Measurements from ENCODE around the gene ADAD1. TPM values are rescaled to one million over a fixed set of nuclear protein-coding genes. Genes with fewer than 3 reads are reported as not detected.
"Not testable (repeated sequence)": the region's sequence is repeated elsewhere in the genome, so short reads cannot be mapped to it uniquely, and the experiment has no call there.

Gene ADAD1
- total RNA-seq, 2 donors from 2014 or later, result 23.8 TPM; not detected in 1

DNA sequence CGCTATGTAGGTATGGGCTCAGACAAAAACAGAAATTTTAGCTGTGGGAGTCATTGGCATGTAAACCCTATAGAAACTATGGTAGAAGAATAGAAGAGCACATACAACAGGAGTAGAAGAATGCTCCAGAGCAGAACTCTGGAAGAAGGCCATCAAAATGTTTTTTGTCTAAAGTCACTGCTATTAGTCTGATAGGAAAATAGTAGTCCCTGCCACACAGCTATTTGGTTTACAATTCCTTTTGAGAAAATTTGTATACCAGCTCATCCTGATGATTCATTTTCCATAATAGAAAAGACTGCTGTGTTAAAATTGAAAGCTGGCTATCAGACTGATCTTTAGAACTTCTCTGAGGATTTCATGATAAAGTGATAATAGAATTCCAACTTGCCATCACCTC, 32.8 kb upstream of the ADAD1 start:
- no peaks in the 10 kb centered on the region for H3K36me3 ChIP-seq
- 100% methylated on average over 1 of the region's 1 CpG for WGBS
- H3K4me1 ChIP-seq (replicated peaks), result no peaks in the 10 kb centered on the region
- TF ChIP-seq, protein P1, sequence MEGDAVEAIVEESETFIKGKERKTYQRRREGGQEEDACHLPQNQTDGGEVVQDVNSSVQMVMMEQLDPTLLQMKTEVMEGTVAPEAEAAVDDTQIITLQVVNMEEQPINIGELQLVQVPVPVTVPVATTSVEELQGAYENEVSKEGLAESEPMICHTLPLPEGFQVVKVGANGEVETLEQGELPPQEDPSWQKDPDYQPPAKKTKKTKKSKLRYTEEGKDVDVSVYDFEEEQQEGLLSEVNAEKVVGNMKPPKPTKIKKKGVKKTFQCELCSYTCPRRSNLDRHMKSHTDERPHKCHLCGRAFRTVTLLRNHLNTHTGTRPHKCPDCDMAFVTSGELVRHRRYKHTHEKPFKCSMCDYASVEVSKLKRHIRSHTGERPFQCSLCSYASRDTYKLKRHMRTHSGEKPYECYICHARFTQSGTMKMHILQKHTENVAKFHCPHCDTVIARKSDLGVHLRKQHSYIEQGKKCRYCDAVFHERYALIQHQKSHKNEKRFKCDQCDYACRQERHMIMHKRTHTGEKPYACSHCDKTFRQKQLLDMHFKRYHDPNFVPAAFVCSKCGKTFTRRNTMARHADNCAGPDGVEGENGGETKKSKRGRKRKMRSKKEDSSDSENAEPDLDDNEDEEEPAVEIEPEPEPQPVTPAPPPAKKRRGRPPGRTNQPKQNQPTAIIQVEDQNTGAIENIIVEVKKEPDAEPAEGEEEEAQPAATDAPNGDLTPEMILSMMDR (IDR thresholded peaks at IDR 0.05), result no peak
- TF ChIP-seq POLR2A (IDR thresholded peaks at IDR 0.05) (no peak), POLR2AphosphoS5 (IDR thresholded peaks at IDR 0.05) (no peak)
- H3K4me3 ChIP-seq, result no peak overlapping the region
- intact Hi-C loops (cut with DNase I), result no loop called here
- H3K27ac ChIP-seq, result no peak overlapping the region
- no peaks in the 10 kb centered on the region for H3K27me3 ChIP-seq (replicated peaks; ENCODE audit: insufficient read depth)
- H3K9me3 ChIP-seq, result no peaks in the 10 kb centered on the region
- DNase-seq (ENCODE audit: low spot score), result no peak

DNA sequence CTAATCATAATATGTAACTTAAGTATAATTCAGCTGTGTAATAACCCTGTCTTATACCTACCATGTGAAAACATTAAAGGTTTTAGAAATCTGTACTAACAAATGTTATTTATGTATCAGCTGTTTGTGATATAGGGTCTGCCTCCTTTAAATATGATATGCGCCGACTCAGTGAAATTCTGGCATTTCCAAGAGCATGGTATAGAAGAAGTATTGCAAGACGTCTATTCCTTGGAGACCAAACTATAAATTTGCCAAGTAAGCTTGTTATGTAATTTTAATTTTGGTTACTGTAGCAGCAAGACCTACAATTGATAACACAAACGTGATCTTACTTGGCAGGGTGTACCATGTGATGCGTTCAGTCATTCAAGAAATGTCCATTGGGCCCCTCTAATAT, 32.3 kb upstream of the ADAD1 start:
- no peaks in the 10 kb centered on the region for H3K36me3 ChIP-seq
- H3K27ac ChIP-seq, result no peak overlapping the region
- H3K9me3 ChIP-seq, result no peaks in the 10 kb centered on the region
- intact Hi-C loops (cut with DNase I), result no loop called here
- H3K4me1 ChIP-seq (replicated peaks), result no peaks in the 10 kb centered on the region
- WGBS, result 89% methylated on average over 5 of the region's 5 CpGs
- TF ChIP-seq POLR2A (IDR thresholded peaks at IDR 0.05), result no peak
- TF ChIP-seq, protein P1 (IDR thresholded peaks at IDR 0.05), result no peak
- no peak for TF ChIP-seq POLR2AphosphoS5 (IDR thresholded peaks at IDR 0.05)
- no peak overlapping the region for H3K4me3 ChIP-seq
- no peaks in the 10 kb centered on the region for H3K27me3 ChIP-seq (replicated peaks; ENCODE audit: insufficient read depth)
- no peak for DNase-seq (ENCODE audit: low spot score)

DNA sequence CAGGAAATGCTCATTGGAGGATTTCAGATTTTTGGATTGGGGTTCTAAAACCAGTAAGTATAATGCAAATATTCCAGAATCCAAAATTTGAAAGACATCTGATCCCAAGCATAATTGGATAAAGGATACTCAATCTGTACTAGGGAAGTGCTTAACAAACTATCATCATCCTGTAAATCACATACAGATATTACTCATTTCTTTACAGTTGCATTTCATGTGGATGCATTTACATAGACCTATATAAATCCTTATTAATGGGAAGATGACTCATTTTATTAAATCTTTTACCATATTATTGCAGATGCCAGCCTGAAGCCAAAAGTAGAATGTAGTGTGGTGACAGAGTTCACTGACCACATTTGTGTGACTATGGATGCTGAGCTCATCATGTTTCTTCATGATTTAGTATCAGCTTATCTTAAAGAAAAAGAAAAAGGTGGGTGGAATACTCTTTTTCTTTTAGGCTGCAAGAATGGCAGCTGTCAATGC, 22.4 kb upstream of the ADAD1 start:
- Histone ChIP-seq H3K4me3 (no peak overlapping the region), H3K27me3 (replicated peaks; ENCODE audit: insufficient read depth) (no peaks in the 10 kb centered on the region), H3K9me3 (no peaks in the 10 kb centered on the region), H3K27ac (no peak overlapping the region), H3K36me3 (no peaks in the 10 kb centered on the region), H3K4me1 (replicated peaks) (no peaks in the 10 kb centered on the region)
- intact Hi-C loops (cut with DNase I), result no loop called here
- TF ChIP-seq, protein P1 (IDR thresholded peaks at IDR 0.05), result no peak
- no peak for TF ChIP-seq POLR2AphosphoS5 (IDR thresholded peaks at IDR 0.05)
- no peak for TF ChIP-seq POLR2A (IDR thresholded peaks at IDR 0.05)
- no peak for DNase-seq (ENCODE audit: low spot score)

DNA sequence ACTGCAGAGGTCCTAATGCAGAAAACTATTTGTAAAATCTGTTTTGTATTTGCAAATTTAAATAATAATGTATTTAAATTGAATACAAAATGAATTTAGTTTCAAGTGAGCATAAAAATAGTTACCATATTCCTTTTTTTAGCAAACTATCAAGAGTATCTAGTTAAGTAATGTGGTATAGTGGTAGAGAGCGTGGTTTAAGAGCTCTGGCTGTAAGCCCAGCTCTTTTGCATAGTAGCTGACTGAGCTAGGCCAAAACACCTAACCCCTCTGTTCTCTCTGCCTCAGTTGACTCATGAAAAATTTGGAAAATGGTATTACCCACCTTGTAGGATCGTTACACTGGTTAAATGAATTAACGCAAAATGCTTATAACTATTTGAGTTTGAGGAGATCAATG, 18.1 kb upstream of the ADAD1 start:
- H3K4me3 ChIP-seq, result no peak overlapping the region
- no peaks in the 10 kb centered on the region for H3K36me3 ChIP-seq
- no peaks in the 10 kb centered on the region for H3K9me3 ChIP-seq
- intact Hi-C loops (cut with DNase I), result no loop called here
- WGBS, result 92% methylated on average over 3 of the region's 3 CpGs
- H3K4me1 ChIP-seq (replicated peaks), result no peaks in the 10 kb centered on the region
- H3K27me3 ChIP-seq (replicated peaks; ENCODE audit: insufficient read depth), result no peaks in the 10 kb centered on the region
- no peak for DNase-seq (ENCODE audit: low spot score)
- no peak overlapping the region for H3K27ac ChIP-seq
- TF ChIP-seq, protein P1 (IDR thresholded peaks at IDR 0.05), result no peak
- TF ChIP-seq POLR2A (IDR thresholded peaks at IDR 0.05), result no peak
- no peak for TF ChIP-seq POLR2AphosphoS5 (IDR thresholded peaks at IDR 0.05)

DNA sequence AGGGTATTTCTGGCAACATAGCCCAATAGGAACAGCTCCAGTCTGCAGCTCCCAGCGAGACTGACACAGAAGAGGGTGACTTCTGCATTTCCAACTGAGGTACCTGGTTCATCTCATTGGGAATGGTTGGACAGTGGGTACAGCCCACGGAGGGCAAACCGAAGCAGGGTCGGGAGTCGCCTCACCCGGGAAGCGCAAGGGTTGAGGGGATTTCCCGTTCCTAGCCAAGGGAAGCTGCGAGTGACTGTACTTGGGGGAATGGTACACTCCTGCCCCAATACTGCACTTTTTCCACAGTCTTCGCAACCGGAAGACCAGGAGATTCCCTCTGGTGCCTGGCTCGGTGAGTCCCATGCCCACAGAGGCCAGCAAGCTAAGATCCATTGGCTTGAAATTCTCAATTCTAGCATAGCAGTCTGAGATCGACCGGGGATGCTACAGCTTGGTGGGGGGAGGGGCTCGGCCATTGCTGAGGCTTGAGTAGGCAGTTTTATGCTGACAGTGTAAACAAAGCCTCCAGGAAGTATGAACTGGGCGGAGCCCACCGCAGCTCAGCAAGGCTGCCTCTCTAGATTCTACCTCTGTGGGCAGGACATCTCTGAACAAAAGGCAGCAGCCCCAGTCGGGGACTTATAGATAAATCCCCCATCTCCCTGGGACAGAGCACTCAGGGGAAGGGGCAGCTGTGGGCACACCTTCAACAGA, 14.0 kb upstream of the ADAD1 start:
- Histone ChIP-seq H3K36me3 (no peaks in the 10 kb centered on the region), H3K4me1 (replicated peaks) (no peaks in the 10 kb centered on the region), H3K9me3 (no peaks in the 10 kb centered on the region), H3K4me3 (no peak overlapping the region), H3K27ac (no peak overlapping the region), H3K27me3 (replicated peaks; ENCODE audit: insufficient read depth) (no peaks in the 10 kb centered on the region)
- TF ChIP-seq, protein P1 (IDR thresholded peaks at IDR 0.05), result no peak
- TF ChIP-seq POLR2AphosphoS5 (IDR thresholded peaks at IDR 0.05), result no peak
- no peak for TF ChIP-seq POLR2A (IDR thresholded peaks at IDR 0.05)
- intact Hi-C loops (cut with DNase I), result no loop called here
- DNase-seq (ENCODE audit: low spot score), result no peak
- 89% methylated on average over 18 of the region's 18 CpGs for WGBS

DNA sequence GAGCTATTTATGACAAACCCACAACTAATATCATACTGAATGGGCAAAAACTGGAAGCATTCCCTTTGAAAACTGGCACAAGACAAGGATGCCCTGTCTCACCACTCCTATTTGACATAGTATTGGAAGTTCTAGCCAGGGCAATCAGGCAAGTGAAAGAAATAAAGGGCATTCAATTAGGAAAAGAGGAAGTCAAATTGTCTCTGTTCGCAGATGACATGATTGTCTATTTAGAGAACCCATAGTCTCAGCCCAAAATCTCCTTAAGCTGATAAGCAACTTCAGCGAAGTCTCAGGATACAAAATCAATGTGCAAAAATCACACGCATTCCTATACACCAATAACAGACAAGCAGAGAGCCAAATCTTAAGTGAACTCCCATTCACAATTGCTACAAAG, 10.0 kb upstream of the ADAD1 start:
- DNase-seq (ENCODE audit: low spot score); H3K27ac ChIP-seq; H3K9me3 ChIP-seq; H3K36me3 ChIP-seq; H3K4me1 ChIP-seq (replicated peaks); H3K4me3 ChIP-seq; H3K27me3 ChIP-seq (replicated peaks; ENCODE audit: insufficient read depth); intact Hi-C loops (cut with DNase I): not testable (repeated sequence)
- WGBS, result 77% methylated on average over 3 of the region's 3 CpGs
